ENCODE measurements around the gene TNIP1.

TNIP1 gene

DNA sequence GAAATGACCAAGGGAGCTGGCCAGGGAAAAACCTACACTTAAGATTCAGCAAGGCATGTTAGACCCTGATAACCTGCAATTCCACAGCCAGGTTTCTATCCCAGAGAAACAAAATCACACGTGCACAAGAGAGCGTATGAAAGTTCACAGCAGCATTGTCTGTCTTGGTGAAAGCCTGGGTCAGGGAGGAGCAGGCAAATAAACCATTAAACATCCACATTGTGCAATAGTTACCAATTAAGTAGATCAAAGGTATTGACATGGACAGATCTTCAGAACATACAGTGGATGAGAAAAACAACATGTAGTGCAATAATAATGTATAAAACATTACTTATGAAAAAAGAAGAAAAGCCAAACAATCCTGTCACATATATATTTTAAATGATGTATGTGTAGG, 76.3 kb downstream of the TNIP1 start:
- TF ChIP-seq, protein P1, sequence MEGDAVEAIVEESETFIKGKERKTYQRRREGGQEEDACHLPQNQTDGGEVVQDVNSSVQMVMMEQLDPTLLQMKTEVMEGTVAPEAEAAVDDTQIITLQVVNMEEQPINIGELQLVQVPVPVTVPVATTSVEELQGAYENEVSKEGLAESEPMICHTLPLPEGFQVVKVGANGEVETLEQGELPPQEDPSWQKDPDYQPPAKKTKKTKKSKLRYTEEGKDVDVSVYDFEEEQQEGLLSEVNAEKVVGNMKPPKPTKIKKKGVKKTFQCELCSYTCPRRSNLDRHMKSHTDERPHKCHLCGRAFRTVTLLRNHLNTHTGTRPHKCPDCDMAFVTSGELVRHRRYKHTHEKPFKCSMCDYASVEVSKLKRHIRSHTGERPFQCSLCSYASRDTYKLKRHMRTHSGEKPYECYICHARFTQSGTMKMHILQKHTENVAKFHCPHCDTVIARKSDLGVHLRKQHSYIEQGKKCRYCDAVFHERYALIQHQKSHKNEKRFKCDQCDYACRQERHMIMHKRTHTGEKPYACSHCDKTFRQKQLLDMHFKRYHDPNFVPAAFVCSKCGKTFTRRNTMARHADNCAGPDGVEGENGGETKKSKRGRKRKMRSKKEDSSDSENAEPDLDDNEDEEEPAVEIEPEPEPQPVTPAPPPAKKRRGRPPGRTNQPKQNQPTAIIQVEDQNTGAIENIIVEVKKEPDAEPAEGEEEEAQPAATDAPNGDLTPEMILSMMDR (IDR thresholded peaks at IDR 0.05; ENCODE audit: borderline replicate concordance, extremely low read depth, low read length, poor library complexity, severe bottlenecking) = no peak
- no peak for TF ChIP-seq EZH2 (IDR thresholded peaks at IDR 0.05; ENCODE audit: borderline replicate concordance, low read depth, low read length, severe bottlenecking)
- Histone ChIP-seq H2AFZ (ENCODE audit: low read depth, low read length) (no peak overlapping the region), H3K27me3 (ENCODE audit: insufficient read depth, low read length, poor library complexity) (peaks cover 12% of the 10 kb centered on the region), H3K79me2 (ENCODE audit: insufficient read depth, low read length) (no peaks in the 10 kb centered on the region), H3K9ac (ENCODE audit: low read depth, low read length) (no peak overlapping the region), H3K27ac (ENCODE audit: low read length) (no peak overlapping the region), H3K4me3 (ENCODE audit: low read depth in 1 of 2, low read length in 2 of 2) (no peak overlapping the region), H3K4me1 (ENCODE audit: insufficient read depth, low read length) (no peaks in the 10 kb centered on the region), H3K36me3 (ENCODE audit: insufficient read depth, low read length) (no peaks in the 10 kb centered on the region), H3K9me3 (ENCODE audit: insufficient read depth, low read length, severe bottlenecking) (no peaks in the 10 kb centered on the region), H4K20me1 (ENCODE audit: insufficient read depth, low read length) (no peaks in the 10 kb centered on the region), H3K4me2 (ENCODE audit: insufficient read depth, low read length) (no peak overlapping the region)
- DNase-seq (no peak), ATAC-seq (ENCODE audit: insufficient read depth, low read depth) (no peak)

DNA sequence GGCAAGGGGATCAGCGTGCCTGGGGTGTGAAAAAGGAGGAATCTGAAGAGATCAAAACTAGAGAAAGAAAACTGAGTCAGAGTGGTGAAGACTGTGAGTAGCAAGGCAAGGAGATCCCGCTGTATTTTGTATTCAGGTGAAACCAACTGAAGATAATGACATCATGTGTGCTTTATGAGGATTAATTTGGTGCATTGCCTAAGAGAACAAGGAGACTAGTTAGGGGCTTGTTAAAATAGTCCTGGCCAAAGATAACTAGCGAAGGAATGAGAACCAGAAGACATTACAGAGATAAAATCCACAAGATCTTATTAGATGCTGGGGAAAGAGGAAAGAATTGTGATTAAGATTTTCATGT, 77.4 kb downstream of the TNIP1 start:
- no peak overlapping the region for H3K9ac ChIP-seq (ENCODE audit: low read depth, low read length)
- no peaks in the 10 kb centered on the region for H3K9me3 ChIP-seq (ENCODE audit: insufficient read depth, low read length, severe bottlenecking)
- H4K20me1 ChIP-seq (ENCODE audit: insufficient read depth, low read length) = no peaks in the 10 kb centered on the region
- no peak for ATAC-seq (ENCODE audit: insufficient read depth, low read depth)
- no peak overlapping the region for H3K4me3 ChIP-seq (ENCODE audit: low read depth in 1 of 2, low read length in 2 of 2)
- H3K27me3 ChIP-seq (ENCODE audit: insufficient read depth, low read length, poor library complexity) = peaks cover 12% of the 10 kb centered on the region
- H3K79me2 ChIP-seq (ENCODE audit: insufficient read depth, low read length) = no peaks in the 10 kb centered on the region
- no peak overlapping the region for H3K27ac ChIP-seq (ENCODE audit: low read length)
- no peaks in the 10 kb centered on the region for H3K4me1 ChIP-seq (ENCODE audit: insufficient read depth, low read length)
- no peak overlapping the region for H2AFZ ChIP-seq (ENCODE audit: low read depth, low read length)
- TF ChIP-seq, protein P1 (IDR thresholded peaks at IDR 0.05; ENCODE audit: borderline replicate concordance, extremely low read depth, low read length, poor library complexity, severe bottlenecking) = no peak
- no peak for TF ChIP-seq EZH2 (IDR thresholded peaks at IDR 0.05; ENCODE audit: borderline replicate concordance, low read depth, low read length, severe bottlenecking)
- H3K36me3 ChIP-seq (ENCODE audit: insufficient read depth, low read length) = no peaks in the 10 kb centered on the region
- no peak for DNase-seq
- H3K4me2 ChIP-seq (ENCODE audit: insufficient read depth, low read length) = no peak overlapping the region

DNA sequence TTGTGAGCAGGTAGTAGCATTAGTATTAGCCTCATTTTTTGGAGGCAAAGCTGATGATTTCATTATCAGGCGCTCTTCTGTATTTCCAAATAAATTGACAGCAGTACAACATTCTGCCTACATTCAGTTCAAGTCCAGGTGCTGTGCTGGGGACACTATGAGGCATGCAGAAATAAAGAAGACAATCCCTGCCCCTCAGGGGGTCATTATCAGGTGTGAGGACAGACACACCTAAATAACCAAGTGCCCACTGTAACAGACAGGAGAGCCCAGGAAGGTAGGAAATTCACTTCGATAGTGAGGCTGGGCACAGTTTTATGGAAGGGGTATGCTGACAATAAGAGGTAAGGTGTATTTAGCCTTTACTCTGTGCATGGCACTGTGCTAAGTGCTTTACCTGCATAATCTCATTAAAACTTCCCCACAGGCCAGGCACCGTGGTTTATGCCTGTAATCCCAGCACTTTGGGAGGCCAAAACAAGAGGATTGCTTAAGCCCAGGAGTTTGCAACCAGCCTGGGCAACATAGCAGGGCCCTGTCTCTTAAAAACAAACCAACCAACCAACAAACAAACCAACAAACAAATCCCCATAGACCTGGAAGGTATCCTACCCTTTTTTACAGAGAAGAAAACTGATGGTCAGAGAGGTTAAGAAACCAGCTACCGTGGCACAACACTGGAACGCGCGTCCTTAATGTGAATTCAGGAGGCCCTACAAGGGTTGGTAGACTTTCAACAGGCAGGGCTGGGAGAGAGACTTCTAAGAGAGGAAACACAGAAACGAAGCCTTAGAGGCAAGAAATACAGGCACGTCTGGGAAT, 77.9 kb downstream of the TNIP1 start:
- no peak overlapping the region for H3K27ac ChIP-seq (ENCODE audit: low read length)
- no peak overlapping the region for H3K4me2 ChIP-seq (ENCODE audit: insufficient read depth, low read length)
- no peak for DNase-seq
- no peaks in the 10 kb centered on the region for H3K79me2 ChIP-seq (ENCODE audit: insufficient read depth, low read length)
- no peak overlapping the region for H3K4me3 ChIP-seq (ENCODE audit: low read depth in 1 of 2, low read length in 2 of 2)
- no peaks in the 10 kb centered on the region for H3K36me3 ChIP-seq (ENCODE audit: insufficient read depth, low read length)
- no peak for ATAC-seq (ENCODE audit: insufficient read depth, low read depth)
- H3K9ac ChIP-seq (ENCODE audit: low read depth, low read length) = no peak overlapping the region
- H4K20me1 ChIP-seq (ENCODE audit: insufficient read depth, low read length) = no peaks in the 10 kb centered on the region
- no peaks in the 10 kb centered on the region for H3K4me1 ChIP-seq (ENCODE audit: insufficient read depth, low read length)
- TF ChIP-seq EZH2 (IDR thresholded peaks at IDR 0.05; ENCODE audit: borderline replicate concordance, low read depth, low read length, severe bottlenecking) = no peak
- TF ChIP-seq, protein P1 (IDR thresholded peaks at IDR 0.05; ENCODE audit: borderline replicate concordance, extremely low read depth, low read length, poor library complexity, severe bottlenecking) = no peak
- H3K9me3 ChIP-seq (ENCODE audit: insufficient read depth, low read length, severe bottlenecking) = no peaks in the 10 kb centered on the region
- H3K27me3 ChIP-seq (ENCODE audit: insufficient read depth, low read length, poor library complexity) = peaks cover 12% of the 10 kb centered on the region
- no peak overlapping the region for H2AFZ ChIP-seq (ENCODE audit: low read depth, low read length)

All from DND-41 (cell line).